ENCODE results near the gene DTNB.

GRCh38 chr2:25532521-25532920 lies 140.9 kb downstream of the DTNB start:
- no peak for TF ChIP-seq CTCF (IDR thresholded peaks at IDR 0.05)
- no peak for TF ChIP-seq EZH2 (IDR thresholded peaks at IDR 0.05; ENCODE audit: borderline replicate concordance, insufficient read depth, low read depth, low read length, poor library complexity, severe bottlenecking)

Measured in B cell (primary cell).